NOMO-1 (cell line): ENCODE measurements around the gene PRSS23.
"Not testable (repeated sequence)": the region's sequence is repeated elsewhere in the genome, so short reads cannot be mapped to it uniquely, and the experiment has no call there.

Experiments
- DNase-seq, 2 experiments: peaks; one replicate each; lab custom pipeline; 2025; ENCODE audit not compliant: unreplicated experiment in 2 of 2; lab: John Stamatoyannopoulos, UW

Gene PRSS23

GRCh38 chr11:86812322-86812670, 12.0 kb downstream of the PRSS23 start:
- DNase-seq, result no peak

DNA sequence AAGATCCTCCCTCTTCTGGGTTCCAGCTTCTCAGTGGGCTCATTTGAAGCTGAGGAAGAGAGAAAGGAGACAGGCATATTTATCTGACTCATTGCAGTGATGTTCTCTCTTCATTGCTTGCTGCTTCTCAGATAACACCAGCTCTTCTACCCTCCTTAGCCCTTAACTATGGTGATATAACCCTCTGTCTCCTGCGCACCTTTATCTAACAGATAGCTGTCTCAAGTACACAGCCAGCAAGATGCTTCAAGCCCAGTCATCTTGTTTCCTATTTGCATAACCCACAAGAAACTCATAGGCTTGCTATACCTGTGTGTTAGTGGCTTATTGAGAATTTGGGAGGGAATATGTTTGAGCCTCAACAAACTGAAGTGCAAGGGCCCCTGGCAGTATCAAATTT, 12.6 kb downstream of the PRSS23 start:
- DNase-seq, result no peak

GRCh38 chr11:86814775-86815174, 14.4 kb downstream of the PRSS23 start:
- no peak for DNase-seq

DNA sequence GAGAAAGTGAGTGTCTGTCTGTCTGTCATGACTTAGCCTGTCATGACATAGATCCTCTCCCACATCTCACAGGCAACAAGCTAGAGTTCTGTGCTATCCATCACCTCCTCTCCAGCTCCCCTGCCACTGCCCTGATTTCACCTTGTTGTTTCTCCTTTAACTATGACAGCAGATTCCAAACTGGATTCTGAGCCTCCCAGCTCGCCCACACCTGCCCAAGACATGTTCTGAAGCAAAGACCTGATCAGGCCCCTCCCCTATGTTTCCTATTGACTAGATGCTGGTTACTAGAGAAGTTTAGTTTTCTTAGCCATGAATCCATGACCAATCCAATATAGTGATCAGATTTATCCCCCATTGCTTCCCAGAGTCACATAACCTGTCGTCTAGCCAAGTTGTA, 15.4 kb downstream of the PRSS23 start:
- DNase-seq, result no peak

- DNase-seq, result no peak
Measured at GRCh38 chr11:86816251-86816726, 15.9 kb downstream of the PRSS23 start.

GRCh38 chr11:86818462-86819192, 18.3 kb downstream of the PRSS23 start:
- peak; percentile 34 to 72 for DNase-seq

DNA sequence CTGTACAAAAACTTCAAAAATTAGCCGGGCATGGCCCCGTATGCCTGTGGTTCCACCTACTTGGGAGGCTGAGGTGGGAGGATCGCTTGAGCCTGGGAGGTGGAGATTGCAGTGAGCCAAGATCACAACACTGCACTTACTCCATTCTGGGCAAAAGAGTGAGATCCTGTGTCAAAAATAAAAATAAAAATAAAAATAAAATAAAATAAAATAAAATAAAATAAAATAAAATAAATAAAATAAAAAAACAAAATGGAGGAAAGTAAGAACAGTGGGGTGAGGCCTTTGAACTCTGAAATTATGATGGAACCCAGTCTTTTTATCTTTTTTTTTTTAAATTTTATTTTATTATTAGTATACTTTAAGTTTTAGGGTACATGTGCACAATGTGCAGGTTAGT, 23.8 kb downstream of the PRSS23 start:
- DNase-seq, result not testable (repeated sequence)

DNA sequence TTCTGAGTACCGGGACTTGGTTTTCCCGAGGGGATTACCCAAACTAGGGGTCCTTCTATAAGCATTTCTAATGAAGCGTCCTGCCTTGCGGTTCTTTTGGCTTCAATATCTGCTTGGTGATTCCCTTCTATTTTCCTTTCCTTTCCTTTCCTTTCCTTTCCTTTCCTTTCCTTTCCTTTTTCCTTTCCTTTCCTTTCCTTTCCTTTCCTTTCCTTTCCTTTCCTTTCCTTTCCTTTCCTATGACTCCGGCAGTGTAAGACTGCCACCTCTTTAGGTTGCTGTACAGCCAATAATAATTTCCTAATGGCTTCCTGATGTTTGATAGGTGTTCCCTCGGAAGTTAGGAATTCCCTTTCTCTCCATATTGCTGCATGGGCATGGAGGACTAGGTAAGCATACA, 34.0 kb downstream of the PRSS23 start:
- DNase-seq, result not testable (repeated sequence)

DNA sequence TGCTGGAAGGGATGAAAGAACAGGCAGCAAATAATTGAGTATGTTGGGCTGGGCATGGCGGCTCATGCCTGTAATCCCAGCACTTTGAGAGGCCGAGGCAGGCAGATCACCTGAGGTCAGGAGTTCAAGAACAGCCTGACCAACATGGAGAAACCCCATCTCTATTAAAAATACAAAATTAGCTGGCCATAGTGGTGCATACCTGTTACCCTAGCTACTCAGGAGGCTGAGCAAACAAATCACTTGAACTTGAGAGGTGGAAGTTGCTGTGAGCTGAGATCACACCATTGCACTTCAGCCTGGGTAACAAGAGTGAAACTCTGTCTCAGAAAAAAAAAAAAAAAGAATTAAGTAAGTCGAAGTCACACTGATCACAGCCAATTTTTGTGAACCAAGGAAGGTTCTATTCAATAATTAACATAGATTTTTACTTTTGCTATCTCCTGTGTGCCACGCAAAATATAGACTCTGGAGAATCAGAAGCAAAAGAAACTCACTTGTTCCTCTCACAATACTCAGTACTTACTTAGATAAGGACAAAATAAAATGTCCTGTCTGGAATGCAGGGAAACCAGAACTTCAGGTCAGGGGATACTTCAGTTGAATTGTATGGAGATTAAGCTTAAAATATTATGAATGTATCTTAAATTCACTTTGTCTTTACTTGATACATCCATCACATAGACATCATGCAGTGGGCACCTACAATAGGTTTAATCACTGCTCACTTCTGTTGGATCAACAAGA, 44.6 kb downstream of the PRSS23 start:
- not testable (repeated sequence) for DNase-seq

GRCh38 chr11:86848132-86848531, 47.8 kb downstream of the PRSS23 start:
- DNase-seq, result no peak

- DNase-seq, result no peak
Measured at GRCh38 chr11:86849679-86850078, 49.3 kb downstream of the PRSS23 start.
